ENCODE measurements around the gene MAPK8. TPM values are rescaled to one million over a fixed set of nuclear protein-coding genes. Genes with fewer than 3 reads are reported as not detected.

Gene MAPK8
- total RNA-seq, 2 experiments from 2014 or later, result 29.1 to 40.5 TPM

- Histone ChIP-seq H3K4me2 (ENCODE audit: low read length) (no peak overlapping the region), H3K36me3 (ENCODE audit: insufficient read depth, low read length) (no peaks in the 10 kb centered on the region), H3K4me1 (ENCODE audit: insufficient read depth, low read length, poor library complexity, severe bottlenecking) (no peaks in the 10 kb centered on the region), H3K9me2 (ENCODE audit: insufficient read depth, low read length) (no peaks in the 10 kb centered on the region), H3K4me3 (ENCODE audit: low read depth, low read length, poor library complexity, severe bottlenecking) (no peak overlapping the region), H4K20me1 (ENCODE audit: insufficient read depth, low read length) (no peaks in the 10 kb centered on the region), H3K9me3 (ENCODE audit: low read length) (no peaks in the 10 kb centered on the region), H2AFZ (ENCODE audit: low read length) (no peak overlapping the region), H3K79me2 (ENCODE audit: insufficient read depth, low read depth, low read length) (no peaks in the 10 kb centered on the region), H3K27ac (ENCODE audit: low read depth, low read length, poor library complexity, severe bottlenecking) (no peak overlapping the region)
- ChIA-PET CTCF (ENCODE audit: unreplicated experiment) (no interaction called here), POLR2A (no interaction called here)
- BruUV-seq (replicated peaks), result no TSS peak
- no peak for DNase-seq (ENCODE audit: low spot score)
- intact Hi-C loops (cut with micrococcal nuclease; ENCODE audit: unreplicated experiment), result no loop called here
- no peak for TF ChIP-seq EZH2phosphoT487 (IDR thresholded peaks at IDR 0.05; ENCODE audit: borderline replicate concordance, low read depth, low read length)
- TF ChIP-seq, protein P1, sequence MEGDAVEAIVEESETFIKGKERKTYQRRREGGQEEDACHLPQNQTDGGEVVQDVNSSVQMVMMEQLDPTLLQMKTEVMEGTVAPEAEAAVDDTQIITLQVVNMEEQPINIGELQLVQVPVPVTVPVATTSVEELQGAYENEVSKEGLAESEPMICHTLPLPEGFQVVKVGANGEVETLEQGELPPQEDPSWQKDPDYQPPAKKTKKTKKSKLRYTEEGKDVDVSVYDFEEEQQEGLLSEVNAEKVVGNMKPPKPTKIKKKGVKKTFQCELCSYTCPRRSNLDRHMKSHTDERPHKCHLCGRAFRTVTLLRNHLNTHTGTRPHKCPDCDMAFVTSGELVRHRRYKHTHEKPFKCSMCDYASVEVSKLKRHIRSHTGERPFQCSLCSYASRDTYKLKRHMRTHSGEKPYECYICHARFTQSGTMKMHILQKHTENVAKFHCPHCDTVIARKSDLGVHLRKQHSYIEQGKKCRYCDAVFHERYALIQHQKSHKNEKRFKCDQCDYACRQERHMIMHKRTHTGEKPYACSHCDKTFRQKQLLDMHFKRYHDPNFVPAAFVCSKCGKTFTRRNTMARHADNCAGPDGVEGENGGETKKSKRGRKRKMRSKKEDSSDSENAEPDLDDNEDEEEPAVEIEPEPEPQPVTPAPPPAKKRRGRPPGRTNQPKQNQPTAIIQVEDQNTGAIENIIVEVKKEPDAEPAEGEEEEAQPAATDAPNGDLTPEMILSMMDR (conservative IDR thresholded peaks at IDR 0.05; ENCODE audit: low read length), result no peak
Observed at GRCh38 chr10:48448796-48449195, 142.3 kb downstream of the MAPK8 start.

- DNase-seq (ENCODE audit: low spot score), result no peak
- intact Hi-C loops (cut with micrococcal nuclease; ENCODE audit: unreplicated experiment), result no loop called here
- H3K4me3 ChIP-seq (ENCODE audit: low read depth, low read length, poor library complexity, severe bottlenecking), result no peak overlapping the region
- H3K9me2 ChIP-seq (ENCODE audit: insufficient read depth, low read length), result no peaks in the 10 kb centered on the region
- no TSS peak for BruUV-seq (replicated peaks)
- ChIA-PET CTCF (ENCODE audit: unreplicated experiment) (no interaction called here), POLR2A (no interaction called here)
- H4K20me1 ChIP-seq (ENCODE audit: insufficient read depth, low read length), result no peaks in the 10 kb centered on the region
- H3K27ac ChIP-seq (ENCODE audit: low read depth, low read length, poor library complexity, severe bottlenecking), result no peak overlapping the region
- TF ChIP-seq, protein P1 (conservative IDR thresholded peaks at IDR 0.05; ENCODE audit: low read length), result no peak
- no peak for TF ChIP-seq EZH2phosphoT487 (IDR thresholded peaks at IDR 0.05; ENCODE audit: borderline replicate concordance, low read depth, low read length)
- no peaks in the 10 kb centered on the region for H3K9me3 ChIP-seq (ENCODE audit: low read length)
- no peak overlapping the region for H3K4me2 ChIP-seq (ENCODE audit: low read length)
- no peaks in the 10 kb centered on the region for H3K79me2 ChIP-seq (ENCODE audit: insufficient read depth, low read depth, low read length)
- H2AFZ ChIP-seq (ENCODE audit: low read length), result no peak overlapping the region
- no peaks in the 10 kb centered on the region for H3K36me3 ChIP-seq (ENCODE audit: insufficient read depth, low read length)
- no peaks in the 10 kb centered on the region for H3K4me1 ChIP-seq (ENCODE audit: insufficient read depth, low read length, poor library complexity, severe bottlenecking)
Observed at GRCh38 chr10:48449501-48450232, 143.2 kb downstream of the MAPK8 start.

DNA sequence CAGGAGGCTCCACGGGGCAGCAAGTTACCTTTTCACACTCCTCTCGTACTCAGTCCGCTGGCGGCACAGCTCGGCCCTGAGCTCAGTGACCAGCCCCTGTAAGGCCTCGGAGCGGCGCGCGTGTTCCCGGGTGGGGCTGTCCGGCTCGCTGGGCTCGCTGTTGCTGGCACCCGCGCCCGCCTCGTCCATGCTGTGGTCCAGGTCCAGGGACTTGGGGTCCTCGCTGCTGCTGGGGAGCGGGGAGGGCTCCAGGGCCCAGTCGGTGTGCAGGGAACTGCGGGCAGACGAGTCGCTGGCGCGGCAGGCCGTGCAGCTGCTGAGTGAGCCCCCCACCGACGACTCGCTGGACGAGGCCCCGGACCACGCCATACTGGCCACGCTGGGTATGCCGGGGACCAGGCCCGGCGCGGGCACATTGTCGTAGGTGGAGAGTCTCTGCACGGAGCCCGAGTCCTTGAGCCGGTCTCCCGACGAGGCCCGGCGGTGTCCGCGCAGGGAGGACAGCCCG lies 143.8 kb downstream of the MAPK8 start:
- H3K4me1 ChIP-seq (ENCODE audit: insufficient read depth, low read length, poor library complexity, severe bottlenecking), result no peaks in the 10 kb centered on the region
- no peaks in the 10 kb centered on the region for H3K9me2 ChIP-seq (ENCODE audit: insufficient read depth, low read length)
- TF ChIP-seq EZH2phosphoT487 (IDR thresholded peaks at IDR 0.05; ENCODE audit: borderline replicate concordance, low read depth, low read length), result no peak
- TF ChIP-seq, protein P1 (conservative IDR thresholded peaks at IDR 0.05; ENCODE audit: low read length), result no peak
- H2AFZ ChIP-seq (ENCODE audit: low read length), result no peak overlapping the region
- BruUV-seq (replicated peaks), result no TSS peak
- no peak overlapping the region for H3K4me3 ChIP-seq (ENCODE audit: low read depth, low read length, poor library complexity, severe bottlenecking)
- DNase-seq (ENCODE audit: low spot score), result no peak
- no peak overlapping the region for H3K27ac ChIP-seq (ENCODE audit: low read depth, low read length, poor library complexity, severe bottlenecking)
- H4K20me1 ChIP-seq (ENCODE audit: insufficient read depth, low read length), result no peaks in the 10 kb centered on the region
- H3K4me2 ChIP-seq (ENCODE audit: low read length), result no peak overlapping the region
- ChIA-PET CTCF (ENCODE audit: unreplicated experiment) (no interaction called here), POLR2A (no interaction called here)
- no peaks in the 10 kb centered on the region for H3K36me3 ChIP-seq (ENCODE audit: insufficient read depth, low read length)
- no peaks in the 10 kb centered on the region for H3K79me2 ChIP-seq (ENCODE audit: insufficient read depth, low read depth, low read length)
- intact Hi-C loops (cut with micrococcal nuclease; ENCODE audit: unreplicated experiment), result no loop called here
- H3K9me3 ChIP-seq (ENCODE audit: low read length), result no peaks in the 10 kb centered on the region

Measured in OCI-LY7 (cell line).